MM.1S (cell line): ENCODE measurements around the gene DEAF1.

Source experiments
- DNase-seq: peaks from one replicate; pipeline ENCODE4 v3.0.0-alpha.2; 2015
- H2AFZ ChIP-seq: fragments of 300-600 bp; sonication (generic); 2 replicates; pipeline ENCODE4 v1.6.0; 2016; ENCODE audit warnings: antibody characterized with exemption, low read length
- H3F3A ChIP-seq: fragments of 300-600 bp; sonication (generic); 2 replicates; pipeline ENCODE4 v1.6.1; 2016; ENCODE audit warnings: mild to moderate bottlenecking, antibody characterized with exemption, low read length, moderate library complexity, mixed read lengths; ENCODE audit not compliant: insufficient read depth
- H3K27ac ChIP-seq: fragments of 300-600 bp; sonication (generic); 2 replicates; pipeline ENCODE4 v1.5.1; 2016; ENCODE audit warnings: mild to moderate bottlenecking, low read length
- H3K27me3 ChIP-seq: fragments of 300-600 bp; sonication (generic); replicated peaks from 2 replicates; pipeline ENCODE4 v1.6.0; 2016; ENCODE audit warnings: low read length; ENCODE audit not compliant: insufficient read depth
- H3K36me3 ChIP-seq: fragments of 300-600 bp; sonication (generic); replicated peaks from 2 replicates; pipeline ENCODE4 v1.6.1; 2016; ENCODE audit warnings: mild to moderate bottlenecking, low read length, mixed read lengths; ENCODE audit not compliant: insufficient read depth
- H3K4me1 ChIP-seq: fragments of 300-600 bp; sonication (generic); 2 replicates; pipeline ENCODE4 v1.6.1; 2016; ENCODE audit warnings: low read length, mixed read lengths
- H3K4me2 ChIP-seq: fragments of 300-600 bp; sonication (generic); 2 replicates; pipeline ENCODE4 v1.6.0; 2016; ENCODE audit warnings: low read depth, low read length
- H3K4me3 ChIP-seq: fragments of 300-600 bp; sonication (generic); 2 replicates; pipeline ENCODE4 v1.5.1; 2016; ENCODE audit warnings: low read length, mixed read lengths
- H3K79me2 ChIP-seq: fragments of 300-600 bp; sonication (generic); 2 replicates; pipeline ENCODE4 v1.6.1; 2016; ENCODE audit warnings: mixed run types, low read length, mixed read lengths
- H3K9ac ChIP-seq: fragments of 300-600 bp; sonication (generic); 2 replicates; pipeline ENCODE4 v1.6.1; 2016; ENCODE audit warnings: low read length, mixed read lengths
- H3K9me2 ChIP-seq: fragments of 300-600 bp; sonication (generic); replicated peaks from 2 replicates; pipeline ENCODE4 v1.6.1; 2016; ENCODE audit warnings: mild to moderate bottlenecking, low read length, mixed read lengths; ENCODE audit not compliant: insufficient read depth
- H3K9me3 ChIP-seq: fragments of 300-600 bp; sonication (generic); replicated peaks from 2 replicates; pipeline ENCODE4 v1.6.1; 2016; ENCODE audit warnings: mild to moderate bottlenecking, low read length, mixed read lengths; ENCODE audit not compliant: insufficient read depth
- H4K20me1 ChIP-seq: fragments of 300-600 bp; sonication (generic); 2 replicates; pipeline ENCODE4 v1.6.1; 2016; ENCODE audit warnings: mild to moderate bottlenecking, low read length, moderate library complexity, mixed read lengths; ENCODE audit not compliant: insufficient read depth
- CTCF ChIP-seq: fragments of 300-600 bp; sonication (generic); IDR thresholded peaks from 2 replicates; pipeline ENCODE4 v1.5.1; 2016; ENCODE audit warnings: antibody characterized with exemption, low read length, mixed read lengths
- EZH2 ChIP-seq: fragments of 300-600 bp; sonication (generic); optimal IDR thresholded peaks from 2 replicates; pipeline ENCODE3; 2017; ENCODE audit warnings: low read depth, mild to moderate bottlenecking, antibody characterized with exemption, low read length, mixed read lengths
- EZH2phosphoT487 ChIP-seq: fragments of 300-600 bp; sonication (generic); IDR thresholded peaks from 2 replicates; pipeline ENCODE4 v1.6.1; 2018; ENCODE audit warnings: antibody characterized with exemption, low read length

Gene DEAF1

GRCh38 chr11:619628-620050 is 75.4 kb downstream of the DEAF1 start:
- H3K4me2 ChIP-seq = no peak overlapping the region
- no peak overlapping the region for H3K9ac ChIP-seq
- no peak for DNase-seq
- H3K9me3 ChIP-seq = no peaks in the 10 kb centered on the region
- H4K20me1 ChIP-seq = no peaks in the 10 kb centered on the region
- no peaks in the 10 kb centered on the region for H3K27me3 ChIP-seq
- H3K4me1 ChIP-seq = peaks cover 11% of the 10 kb centered on the region; the same call in 1 of the 2 replicates
- peaks cover 11% of the 10 kb centered on the region for H3F3A ChIP-seq
- TF ChIP-seq EZH2 = no peak
- H3K4me3 ChIP-seq = no peak overlapping the region
- no peak overlapping the region for H3K27ac ChIP-seq
- no peaks in the 10 kb centered on the region for H3K9me2 ChIP-seq
- H3K36me3 ChIP-seq = no peaks in the 10 kb centered on the region
- H2AFZ ChIP-seq = no peak overlapping the region
- no peaks in the 10 kb centered on the region; the same call in 1 of the 2 replicates for H3K79me2 ChIP-seq

- Histone ChIP-seq H3K4me3 (no peak overlapping the region), H3K9me2 (no peaks in the 10 kb centered on the region), H3K27ac (no peak overlapping the region), H4K20me1 (no peaks in the 10 kb centered on the region), H3K9me3 (no peaks in the 10 kb centered on the region), H3F3A (peaks cover 11% of the 10 kb centered on the region), H3K4me1 (peaks cover 13% of the 10 kb centered on the region; the same call in 1 of the 2 replicates), H3K9ac (no peak overlapping the region), H3K79me2 (no peaks in the 10 kb centered on the region; the same call in 1 of the 2 replicates), H3K4me2 (no peak overlapping the region), H3K27me3 (no peaks in the 10 kb centered on the region), H3K36me3 (no peaks in the 10 kb centered on the region), H2AFZ (no peak overlapping the region)
- no peak for DNase-seq
- TF ChIP-seq CTCF (no peak), EZH2phosphoT487 (no peak), EZH2 (no peak)
Measured at GRCh38 chr11:618856-619627, 76.0 kb downstream of the DEAF1 start.

GRCh38 chr11:617912-618682 is 76.9 kb downstream of the DEAF1 start:
- Histone ChIP-seq H4K20me1 (no peaks in the 10 kb centered on the region), H3K9me2 (no peaks in the 10 kb centered on the region), H2AFZ (no peak overlapping the region), H3K9me3 (no peaks in the 10 kb centered on the region), H3K36me3 (no peaks in the 10 kb centered on the region; the same call in 1 of the 2 replicates), H3F3A (peaks cover 11% of the 10 kb centered on the region), H3K79me2 (peaks cover 2% of the 10 kb centered on the region; the same call in 1 of the 2 replicates), H3K27ac (no peak overlapping the region), H3K4me2 (no peak overlapping the region), H3K27me3 (no peaks in the 10 kb centered on the region), H3K9ac (no peak overlapping the region), H3K4me3 (no peak overlapping the region), H3K4me1 (peaks cover 13% of the 10 kb centered on the region; the same call in 1 of the 2 replicates)
- TF ChIP-seq EZH2 = no peak
- no peak for TF ChIP-seq CTCF
- TF ChIP-seq EZH2phosphoT487 = no peak
- no peak for DNase-seq
